SK-N-SH (cell line): Measurements from ENCODE around the gene ITGB6. TPM values are rescaled to one million over a fixed set of nuclear protein-coding genes. Genes with fewer than 3 reads are reported as not detected.

Experiments used
- CTCF ChIA-PET: fragments of 300-600, 350-600 bp; formaldehyde crosslinking; extraction: SDS; loops from one replicate; lab custom pipeline; 2021; lab: Yijun Ruan, JAX
- POLR2A ChIA-PET: fragments of 350-600 bp; sonication (Branson Sonifier 250); formaldehyde crosslinking; extraction: SDS; loops from one replicate; lab custom pipeline; 2020; ENCODE audit warnings: antibody characterized with exemption, inconsistent platforms; lab: Yijun Ruan, JAX
- DNase-seq: peaks from one replicate; pipeline ENCODE4 v3.0.0; 2012
- H2AFZ ChIP-seq: fragments of 200-600 bp; sonication (generic); 2 replicates; pipeline ENCODE4 v1.8.1; 2016; ENCODE audit warnings: antibody characterized with exemption, mild to moderate bottlenecking, low read depth
- H3F3A ChIP-seq: fragments of 200-600 bp; sonication (generic); replicated peaks from 2 replicates; pipeline ENCODE3; 2016; ENCODE audit warnings: antibody characterized with exemption, mild to moderate bottlenecking; ENCODE audit not compliant: insufficient read depth
- H3K27ac ChIP-seq, 2 experiments: fragments of 200-500 bp in 1 of 2; fragments of 200-600 bp in 1 of 2; sonication (Bioruptor generic) in 1 of 2; sonication (generic), shearing (Covaris generic) in 1 of 2; 2 replicates each; pipeline versions ENCODE4 v1.5.1 to v1.6.1; 2014 to 2016; ENCODE audit warnings: low read depth in 2 of 2, inconsistent platforms in 1 of 2, low read length in 1 of 2, mild to moderate bottlenecking in 1 of 2, mixed read lengths in 1 of 2
- H3K27me3 ChIP-seq: fragments of 200-600 bp; sonication (generic), shearing (Covaris generic); 2 replicates; pipeline ENCODE4 v1.6.1; 2016; ENCODE audit warnings: mixed run types; ENCODE audit not compliant: insufficient read depth
- H3K36me3 ChIP-seq, 2 experiments: fragments of 200-500 bp in 1 of 2; fragments of 200-600 bp in 1 of 2; sonication (Bioruptor generic) in 1 of 2; sonication (generic) in 1 of 2; replicated peaks in 1 of 2; 2 replicates each; pipeline versions ENCODE3 to v1.5.1; 2014 to 2016; ENCODE audit warnings: low read length in 1 of 2, mild to moderate bottlenecking in 1 of 2; ENCODE audit not compliant: insufficient read depth in 2 of 2, control insufficient read depth in 1 of 2
- H3K4me1 ChIP-seq, 2 experiments: fragments of 200-500 bp in 1 of 2; fragments of 200-600 bp in 1 of 2; sonication (Bioruptor generic) in 1 of 2; sonication (generic), shearing (Covaris generic) in 1 of 2; 2 replicates each; pipeline versions ENCODE4 v1.5.1 to v1.6.1; 2014 to 2016; ENCODE audit warnings: low read depth in 1 of 2, low read length in 1 of 2, mixed run types in 1 of 2; ENCODE audit not compliant: insufficient read depth in 2 of 2, control insufficient read depth in 1 of 2
- H3K4me2 ChIP-seq: fragments of 200-600 bp; sonication (generic), shearing (Covaris generic); 2 replicates; pipeline ENCODE4 v1.6.1; 2017; ENCODE audit warnings: mixed run types
- H3K4me3 ChIP-seq, 2 experiments: fragments of 200-500 bp in 1 of 2; fragments of 200-600 bp in 1 of 2; sonication (Bioruptor generic) in 1 of 2; sonication (generic), shearing (Covaris generic) in 1 of 2; 2 replicates each; pipeline versions ENCODE4 v1.5.1 to v1.8.1; 2014 to 2016; ENCODE audit warnings: low read depth in 2 of 2, inconsistent platforms in 1 of 2, low read length in 1 of 2, mild to moderate bottlenecking in 1 of 2, mixed read lengths in 1 of 2, moderate library complexity in 1 of 2
- H3K79me2 ChIP-seq: fragments of 200-600 bp; sonication (generic); 2 replicates; pipeline ENCODE4 v1.8.1; 2017; ENCODE audit warnings: mild to moderate bottlenecking; ENCODE audit not compliant: insufficient read depth
- H3K9ac ChIP-seq: fragments of 200-600 bp; sonication (generic); 2 replicates; pipeline ENCODE4 v1.6.1; 2017; ENCODE audit warnings: mixed run types
- H3K9me2 ChIP-seq: fragments of 200-600 bp; sonication (generic); 2 replicates; pipeline ENCODE4 v1.6.1; 2017; ENCODE audit warnings: mixed run types
- H3K9me3 ChIP-seq: fragments of 200-600 bp; sonication (generic); 2 replicates; pipeline ENCODE4 v1.6.1; 2017; ENCODE audit warnings: mixed run types, mild to moderate bottlenecking, moderate library complexity
- H4K20me1 ChIP-seq: fragments of 200-600 bp; sonication (generic); 2 replicates; pipeline ENCODE4 v1.6.1; 2017; ENCODE audit warnings: mild to moderate bottlenecking, mixed run types; ENCODE audit not compliant: insufficient read depth
- CHD2 ChIP-seq: fragments of 150-350 bp; IDR thresholded peaks from 2 replicates; pipeline ENCODE4 v1.6.1; 2018; ENCODE audit warnings: low read length; ENCODE audit not compliant: partially characterized antibody
- EP300 ChIP-seq, 2 experiments: IDR thresholded peaks; 2 replicates each; pipeline versions ENCODE4 v1.4.0 to v1.6.1; 2012; ENCODE audit warnings: borderline replicate concordance in 1 of 2, low read depth in 1 of 2, low read length in 1 of 2
- EZH2phosphoT487 ChIP-seq: fragments of 200-600 bp; sonication (generic); IDR thresholded peaks from 2 replicates; pipeline ENCODE4 v1.6.1; 2017; ENCODE audit warnings: low read depth, mixed run types, mild to moderate bottlenecking, antibody characterized with exemption, moderate library complexity, borderline replicate concordance
- FOSL2 ChIP-seq: IDR thresholded peaks from 2 replicates; pipeline ENCODE4 v1.4.0; 2012; ENCODE audit warnings: low read depth, mild to moderate bottlenecking, moderate library complexity, borderline replicate concordance
- FOXJ3 ChIP-seq: sonication (generic); formaldehyde crosslinking; IDR thresholded peaks from 2 replicates; pipeline ENCODE4 v1.5.1; 2020; ENCODE audit warnings: mild to moderate bottlenecking, missing genetic modification reagents
- FOXM1 ChIP-seq: IDR thresholded peaks from 2 replicates; pipeline ENCODE4 v1.4.0; 2012; ENCODE audit warnings: low read depth, mild to moderate bottlenecking
- GATA2 ChIP-seq: sonication (generic); formaldehyde crosslinking; IDR thresholded peaks from 2 replicates; pipeline ENCODE4 v1.5.0; 2020; ENCODE audit warnings: mild to moderate bottlenecking, missing genetic modification reagents
- JUND ChIP-seq: IDR thresholded peaks from 2 replicates; pipeline ENCODE4 v1.4.0; 2012
- MEF2A ChIP-seq: IDR thresholded peaks from 2 replicates; pipeline ENCODE4 v1.4.0; 2012; ENCODE audit warnings: low read depth, borderline replicate concordance
- MXI1 ChIP-seq: IDR thresholded peaks from 2 replicates; pipeline ENCODE4 v1.6.1; 2012; ENCODE audit warnings: mild to moderate bottlenecking, low read depth, low read length, improper control_type of control experiment
- NFIC ChIP-seq: IDR thresholded peaks from 2 replicates; pipeline ENCODE4 v1.4.0; 2012; ENCODE audit warnings: borderline replicate concordance
- NRF1 ChIP-seq: IDR thresholded peaks from 2 replicates; pipeline ENCODE4 v1.6.1; 2012; ENCODE audit warnings: low read depth, mild to moderate bottlenecking, low read length
- RAD21 ChIP-seq: IDR thresholded peaks from 2 replicates; pipeline ENCODE4 v1.6.1; 2012; ENCODE audit warnings: mild to moderate bottlenecking, low read length
- TEAD4 ChIP-seq: IDR thresholded peaks from 2 replicates; pipeline ENCODE4 v1.4.0; 2012; ENCODE audit warnings: mild to moderate bottlenecking, borderline replicate concordance; ENCODE audit not compliant: insufficient read depth
- YY1 ChIP-seq: IDR thresholded peaks from 2 replicates; pipeline ENCODE4 v1.4.0; 2012; ENCODE audit warnings: low read depth, mild to moderate bottlenecking
- WGBS: methylation state at CpG from one replicate; pipeline ENCODE4 v1.1.6; 2017; ENCODE audit warnings: low lambda C conversion rate; 5-methylcytosine and 5-hydroxymethylcytosine counted together
- polyA plus RNA-seq, 3 experiments: library from polyadenylated mRNA; depleted of rRNA; stranded (reverse); fragments of >200 nt; gene quantifications; 2 replicates each; pipeline ENCODE4 v1.2.3, GENCODE V29; 2012
- TF ChIP-seq, protein P1 (sequence below): IDR thresholded peaks from 2 replicates; pipeline ENCODE4 v1.4.0; 2012; ENCODE audit warnings: low read depth
- TF ChIP-seq, protein P2 (sequence below): fragments of 200-600 bp; sonication (generic); IDR thresholded peaks from 2 replicates; pipeline ENCODE4 v1.6.1; 2017; ENCODE audit warnings: antibody characterized with exemption, mild to moderate bottlenecking, moderate library complexity
- TF ChIP-seq, protein P3 (sequence below): IDR thresholded peaks from 2 replicates; pipeline ENCODE4 v1.4.0; 2012; ENCODE audit warnings: low read depth, borderline replicate concordance
- TF ChIP-seq, protein P4 (sequence below): IDR thresholded peaks from 2 replicates; pipeline ENCODE4 v1.4.0; 2012; ENCODE audit warnings: low read depth, borderline replicate concordance
- TF ChIP-seq, protein P5 (sequence below): fragments of 150-350 bp; IDR thresholded peaks from 2 replicates; pipeline ENCODE4 v1.6.1; 2017; ENCODE audit warnings: antibody characterized with exemption, low read length, low read depth, borderline replicate concordance

ITGB6 gene
- polyA plus RNA-seq, 1 of the 3 experiments (the other 2 are of a cell fraction), result 0.10 TPM

DNA sequence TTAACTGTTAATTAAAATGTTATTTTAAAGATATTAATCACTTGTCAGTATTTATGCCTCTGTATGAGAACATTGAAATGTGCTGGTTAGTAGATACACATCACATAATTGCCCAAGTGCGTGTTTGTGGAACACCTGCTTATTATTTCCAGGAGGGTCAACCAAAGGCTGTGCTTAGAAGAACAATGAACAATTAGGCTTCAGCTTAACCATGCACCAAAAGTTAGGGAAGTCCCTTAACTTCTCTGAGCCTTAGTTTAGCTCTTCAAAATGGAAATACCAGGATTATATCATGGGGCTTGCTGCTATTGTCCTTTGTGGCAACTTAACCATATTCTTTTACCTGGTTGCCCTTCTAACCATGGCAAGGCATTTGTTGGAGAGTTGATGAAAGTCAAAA lies 94.7 kb downstream of the ITGB6 start (continued):
- no peak for TF ChIP-seq GATA2

DNA sequence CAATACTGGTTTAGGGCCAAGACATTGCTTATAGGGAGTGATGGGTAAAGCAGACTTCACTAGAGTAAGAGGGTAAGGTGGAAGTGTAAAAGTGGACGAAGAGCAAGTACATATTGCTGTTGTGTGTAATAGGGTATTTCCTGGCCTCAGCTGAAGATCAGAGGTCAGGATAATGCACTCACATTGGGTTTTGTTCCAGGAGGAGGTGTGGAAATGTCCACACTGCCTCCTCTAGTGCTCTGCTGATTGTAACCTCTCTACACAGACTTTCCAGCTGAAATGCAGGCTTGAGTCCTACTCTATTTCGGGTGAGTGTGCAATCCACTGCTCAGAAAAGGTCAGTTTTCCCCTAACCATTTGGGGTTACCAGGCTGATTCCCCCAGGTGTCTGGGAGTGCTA lies 96.0 kb downstream of the ITGB6 start:
- Histone ChIP-seq H3K36me3 (no peaks in the 10 kb centered on the region), H3K9me2 (no peaks in the 10 kb centered on the region), H3K4me1 (no peaks in the 10 kb centered on the region), H2AFZ (no peak overlapping the region), H3K27me3 (no peaks in the 10 kb centered on the region), H3F3A (no peaks in the 10 kb centered on the region), H3K4me3 (no peak overlapping the region), H3K9ac (no peak overlapping the region), H3K9me3 (no peaks in the 10 kb centered on the region), H3K27ac (no peak overlapping the region), H3K4me2 (no peak overlapping the region), H3K79me2 (no peaks in the 10 kb centered on the region), H4K20me1 (no peaks in the 10 kb centered on the region)
- no peak for DNase-seq
- TF ChIP-seq CHD2 (no peak), YY1 (no peak), TEAD4 (no peak), EP300 (IDR thresholded peaks at IDR 0.05; ENCODE audit: borderline replicate concordance in 1 of 2, low read depth in 1 of 2, low read length in 1 of 2) (no peak), EZH2phosphoT487 (no peak), MXI1 (no peak), JUND (no peak), RAD21 (no peak), NFIC (no peak), FOXJ3 (CRISPR knock-in tag) (no peak), FOXM1 (no peak), NRF1 (no peak), MEF2A (no peak), FOSL2 (no peak)
- TF ChIP-seq, protein P1, sequence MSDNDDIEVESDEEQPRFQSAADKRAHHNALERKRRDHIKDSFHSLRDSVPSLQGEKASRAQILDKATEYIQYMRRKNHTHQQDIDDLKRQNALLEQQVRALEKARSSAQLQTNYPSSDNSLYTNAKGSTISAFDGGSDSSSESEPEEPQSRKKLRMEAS, result no peak
- TF ChIP-seq, protein P2, sequence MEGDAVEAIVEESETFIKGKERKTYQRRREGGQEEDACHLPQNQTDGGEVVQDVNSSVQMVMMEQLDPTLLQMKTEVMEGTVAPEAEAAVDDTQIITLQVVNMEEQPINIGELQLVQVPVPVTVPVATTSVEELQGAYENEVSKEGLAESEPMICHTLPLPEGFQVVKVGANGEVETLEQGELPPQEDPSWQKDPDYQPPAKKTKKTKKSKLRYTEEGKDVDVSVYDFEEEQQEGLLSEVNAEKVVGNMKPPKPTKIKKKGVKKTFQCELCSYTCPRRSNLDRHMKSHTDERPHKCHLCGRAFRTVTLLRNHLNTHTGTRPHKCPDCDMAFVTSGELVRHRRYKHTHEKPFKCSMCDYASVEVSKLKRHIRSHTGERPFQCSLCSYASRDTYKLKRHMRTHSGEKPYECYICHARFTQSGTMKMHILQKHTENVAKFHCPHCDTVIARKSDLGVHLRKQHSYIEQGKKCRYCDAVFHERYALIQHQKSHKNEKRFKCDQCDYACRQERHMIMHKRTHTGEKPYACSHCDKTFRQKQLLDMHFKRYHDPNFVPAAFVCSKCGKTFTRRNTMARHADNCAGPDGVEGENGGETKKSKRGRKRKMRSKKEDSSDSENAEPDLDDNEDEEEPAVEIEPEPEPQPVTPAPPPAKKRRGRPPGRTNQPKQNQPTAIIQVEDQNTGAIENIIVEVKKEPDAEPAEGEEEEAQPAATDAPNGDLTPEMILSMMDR, result no peak
- TF ChIP-seq, protein P3, sequence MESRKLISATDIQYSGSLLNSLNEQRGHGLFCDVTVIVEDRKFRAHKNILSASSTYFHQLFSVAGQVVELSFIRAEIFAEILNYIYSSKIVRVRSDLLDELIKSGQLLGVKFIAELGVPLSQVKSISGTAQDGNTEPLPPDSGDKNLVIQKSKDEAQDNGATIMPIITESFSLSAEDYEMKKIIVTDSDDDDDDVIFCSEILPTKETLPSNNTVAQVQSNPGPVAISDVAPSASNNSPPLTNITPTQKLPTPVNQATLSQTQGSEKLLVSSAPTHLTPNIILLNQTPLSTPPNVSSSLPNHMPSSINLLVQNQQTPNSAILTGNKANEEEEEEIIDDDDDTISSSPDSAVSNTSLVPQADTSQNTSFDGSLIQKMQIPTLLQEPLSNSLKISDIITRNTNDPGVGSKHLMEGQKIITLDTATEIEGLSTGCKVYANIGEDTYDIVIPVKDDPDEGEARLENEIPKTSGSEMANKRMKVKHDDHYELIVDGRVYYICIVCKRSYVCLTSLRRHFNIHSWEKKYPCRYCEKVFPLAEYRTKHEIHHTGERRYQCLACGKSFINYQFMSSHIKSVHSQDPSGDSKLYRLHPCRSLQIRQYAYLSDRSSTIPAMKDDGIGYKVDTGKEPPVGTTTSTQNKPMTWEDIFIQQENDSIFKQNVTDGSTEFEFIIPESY, result no peak
- TF ChIP-seq, protein P4, sequence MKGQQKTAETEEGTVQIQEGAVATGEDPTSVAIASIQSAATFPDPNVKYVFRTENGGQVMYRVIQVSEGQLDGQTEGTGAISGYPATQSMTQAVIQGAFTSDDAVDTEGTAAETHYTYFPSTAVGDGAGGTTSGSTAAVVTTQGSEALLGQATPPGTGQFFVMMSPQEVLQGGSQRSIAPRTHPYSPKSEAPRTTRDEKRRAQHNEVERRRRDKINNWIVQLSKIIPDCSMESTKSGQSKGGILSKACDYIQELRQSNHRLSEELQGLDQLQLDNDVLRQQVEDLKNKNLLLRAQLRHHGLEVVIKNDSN, result no peak
- TF ChIP-seq, protein P5, sequence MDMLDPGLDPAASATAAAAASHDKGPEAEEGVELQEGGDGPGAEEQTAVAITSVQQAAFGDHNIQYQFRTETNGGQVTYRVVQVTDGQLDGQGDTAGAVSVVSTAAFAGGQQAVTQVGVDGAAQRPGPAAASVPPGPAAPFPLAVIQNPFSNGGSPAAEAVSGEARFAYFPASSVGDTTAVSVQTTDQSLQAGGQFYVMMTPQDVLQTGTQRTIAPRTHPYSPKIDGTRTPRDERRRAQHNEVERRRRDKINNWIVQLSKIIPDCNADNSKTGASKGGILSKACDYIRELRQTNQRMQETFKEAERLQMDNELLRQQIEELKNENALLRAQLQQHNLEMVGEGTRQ, result no peak
- POLR2A ChIA-PET, result no interaction called here
- CTCF ChIA-PET, result interaction anchor here (0.5 kb wide), 1 partner anchor 134 kb away, joined by 3 read pairs; no protein-coding TSS in a partner anchor
- WGBS, result 70% methylated on average over 2 of the region's 2 CpGs
